RKO (cell line): ENCODE measurements around the gene CUEDC2.

Experiments used
- DNase-seq: peaks from one replicate; pipeline ENCODE4 v3.0.0-alpha.2; 2016; ENCODE audit warnings: low spot score

Gene CUEDC2

GRCh38 chr10:102424916-102425315 is 7.5 kb downstream of the CUEDC2 start:
- no peak for DNase-seq

- DNase-seq: no peak
Measured at GRCh38 chr10:102424145-102424544, 8.2 kb downstream of the CUEDC2 start.

- DNase-seq: no peak
Measured at GRCh38 chr10:102423372-102423968, 8.9 kb downstream of the CUEDC2 start.

- DNase-seq: peak; percentile 88
Measured at GRCh38 chr10:102422545-102423129, 9.7 kb downstream of the CUEDC2 start.

GRCh38 chr10:102421757-102422512 is 10.4 kb downstream of the CUEDC2 start:
- DNase-seq: peak; percentile 73

- no peak for DNase-seq
Measured at GRCh38 chr10:102421507-102421756, 10.9 kb downstream of the CUEDC2 start.

- DNase-seq: peak; percentile 95
Measured at GRCh38 chr10:102420714-102421506, 11.5 kb downstream of the CUEDC2 start, which contains the start of gene FBXL15. TSS of gene FBXL15 (plus strand) at chr10:102420836. CDS start at chr10:102421130, 294 bp downstream.

GRCh38 chr10:102420181-102420713 is 12.1 kb downstream of the CUEDC2 start:
- peak; percentile 26 for DNase-seq

- peak; percentile 38 for DNase-seq
Measured at GRCh38 chr10:102419269-102420180, 12.8 kb downstream of the CUEDC2 start.

GRCh38 chr10:102418622-102419268 is 13.6 kb downstream of the CUEDC2 start, which contains the start of gene PSD:
TSS of gene PSD (minus strand) at chr10:102418785. CDS start at chr10:102417038, 1,747 bp downstream.
- no peak for DNase-seq

GRCh38 chr10:102416695-102417094 is 15.7 kb downstream of the CUEDC2 start:
- DNase-seq: no peak

- no peak for DNase-seq
Measured at GRCh38 chr10:102416283-102416682, 16.1 kb downstream of the CUEDC2 start.

GRCh38 chr10:102414749-102415148 is 17.6 kb downstream of the CUEDC2 start:
- DNase-seq: no peak

GRCh38 chr10:102413806-102414561 is 18.4 kb downstream of the CUEDC2 start:
- DNase-seq: no peak

- peak; percentile 44 for DNase-seq
Measured at GRCh38 chr10:102413053-102413705, 19.2 kb downstream of the CUEDC2 start.

- no peak for DNase-seq
Measured at GRCh38 chr10:102412293-102412692, 20.1 kb downstream of the CUEDC2 start.

GRCh38 chr10:102411341-102412255 is 20.8 kb downstream of the CUEDC2 start:
- DNase-seq: no peak

GRCh38 chr10:102410429-102411073 is 21.8 kb downstream of the CUEDC2 start:
- no peak for DNase-seq
